Peyer's patch (tissue), 4 donors: ENCODE measurements around the gene FSD2. TPM values are rescaled to one million over a fixed set of nuclear protein-coding genes. Genes with fewer than 3 reads are reported as not detected.
A peak's percentile ranks its signal among the peaks of the same experiment; 100 is the strongest.

ENCODE experiments used
- DNase-seq, 3 donors: peaks; one replicate each; pipeline ENCODE4 v3.0.0-alpha.2; 2017 to 2019
- H3K27ac ChIP-seq, 4 donors: fragments of 200-600 bp; sonication (generic); one replicate each; pipeline ENCODE4 v1.5.1; 2016 to 2019
- H3K27me3 ChIP-seq, 2 donors: fragments of 200-600 bp; sonication (generic); one replicate each; pipeline ENCODE4 v1.5.1; 2019
- H3K36me3 ChIP-seq, 3 donors: fragments of 200-600 bp; sonication (generic); one replicate each; pipeline ENCODE4 v1.5.1; 2016 to 2019
- H3K4me1 ChIP-seq, 4 donors: fragments of 200-600 bp; sonication (generic); one replicate each; pipeline ENCODE4 v1.5.1; 2016 to 2019
- H3K4me3 ChIP-seq, 4 donors: fragments of 200-600 bp; sonication (generic); 1 replicate in 3 of 4; 2 replicates in 1 of 4; pipeline ENCODE4 v1.5.1; 2016 to 2019; ENCODE audit warnings: mild to moderate bottlenecking in 1 of 4
- H3K9me3 ChIP-seq, 4 donors: fragments of 200-600 bp; sonication (generic); one replicate each; pipeline ENCODE4 v1.5.1; 2016 to 2019; ENCODE audit warnings: mild to moderate bottlenecking in 1 of 4
- CTCF ChIP-seq, 6 experiments: fragments of 450-650 bp in 4 of 6; fragments of 200-600 bp in 2 of 6; sonication (generic) in 1 of 6; IDR thresholded peaks; one replicate each; pipeline ENCODE4 v1.5.1; 2017 to 2019; ENCODE audit warnings: antibody characterized with exemption in 6 of 6, mild to moderate bottlenecking in 3 of 6, moderate library complexity in 1 of 6
- POLR2A ChIP-seq, 2 donors: fragments of 450-650 bp; IDR thresholded peaks; one replicate each; pipeline ENCODE4 v1.5.1; 2017; ENCODE audit warnings: antibody characterized with exemption in 2 of 2, mild to moderate bottlenecking in 2 of 2, moderate library complexity in 2 of 2
- total RNA-seq, 4 donors: library from RNA; depleted of rRNA; stranded (reverse); fragments of >200 nt; gene quantifications; one replicate each; pipeline ENCODE4 v1.1.0, GENCODE V29; 2016

The FSD2 gene
- total RNA-seq, 4 donors from 2014 or later, result not detected

- DNase-seq, result no peak
- no peak for TF ChIP-seq POLR2A (IDR thresholded peaks at IDR 0.05)
- TF ChIP-seq CTCF (IDR thresholded peaks at IDR 0.05), result no peak
- no peaks in the 10 kb centered on the region for H3K27me3 ChIP-seq
- H3K9me3 ChIP-seq, result no peaks in the 10 kb centered on the region
- peak overlapping the region; percentile 97 to 99 (median 99) for H3K27ac ChIP-seq
- peaks cover 0 to 15% (median 0%) of the 10 kb centered on the region in 3 donors for H3K36me3 ChIP-seq
- H3K4me1 ChIP-seq, result peaks cover 0 to 21% (median 5%) of the 10 kb centered on the region in 4 donors
- peak overlapping the region; percentile 88 to 95 (median 92) for H3K4me3 ChIP-seq
Observed at GRCh38 chr15:82810890-82811426, 5.1 kb upstream of the FSD2 start.

- Histone ChIP-seq H3K27me3 (no peaks in the 10 kb centered on the region), H3K36me3 (peaks cover 0 to 10% (median 0%) of the 10 kb centered on the region in 3 donors)
- TF ChIP-seq POLR2A (IDR thresholded peaks at IDR 0.05) (peak in 1 of 2 donors; percentile 12), CTCF (IDR thresholded peaks at IDR 0.05) (peak in 1 of 6 experiments; percentile 1)
Observed at GRCh38 chr15:82810061-82810889, 4.4 kb upstream of the FSD2 start.

GRCh38 chr15:82809308-82810060 lies 3.6 kb upstream of the FSD2 start, which contains the start of gene WHAMM:
Gene WHAMM, plus strand, starts transcription at chr15:82809628. Its CDS starts 99 bp downstream, at chr15:82809727.
- DNase-seq, result peak; percentile 98 to 99 (median 99)
- peak within 1 kb of the TSS; percentile 88 to 95 (median 92) for H3K4me3 ChIP-seq
- peak; percentile 94 to 97 for TF ChIP-seq POLR2A (IDR thresholded peaks at IDR 0.05)
- TF ChIP-seq CTCF (IDR thresholded peaks at IDR 0.05), result peak in 1 of 6 experiments; percentile 7
- peaks cover 0 to 21% (median 5%) of the 10 kb centered on the region in 4 donors for H3K4me1 ChIP-seq
- H3K27ac ChIP-seq, result peak within 1 kb of the TSS; percentile 97 to 99 (median 99)
- no peaks in the 10 kb centered on the region for H3K27me3 ChIP-seq
- peaks cover 0 to 9% (median 0%) of the 10 kb centered on the region in 3 donors for H3K36me3 ChIP-seq
- H3K9me3 ChIP-seq, result no peaks in the 10 kb centered on the region

More at GRCh38 chr15:82810061-82810889, 4.4 kb upstream of the FSD2 start:
- Histone ChIP-seq H3K4me3 (peak overlapping the region; percentile 88 to 95 (median 92)), H3K4me1 (peaks cover 0 to 21% (median 5%) of the 10 kb centered on the region in 4 donors), H3K27ac (peak overlapping the region; percentile 97 to 99 (median 99)), H3K9me3 (no peaks in the 10 kb centered on the region)
- DNase-seq, result peak; percentile 30 to 72 (median 61)

GRCh38 chr15:82808634-82809041 lies 2.8 kb upstream of the FSD2 start:
- Histone ChIP-seq H3K36me3 (peaks cover 0 to under 1% (median 0%) of the 10 kb centered on the region in 3 donors), H3K4me3 (peak overlapping the region in 1 of 4 donors; percentile 91), H3K4me1 (peaks cover 0 to 21% (median 5%) of the 10 kb centered on the region in 4 donors), H3K27me3 (no peaks in the 10 kb centered on the region), H3K9me3 (no peaks in the 10 kb centered on the region), H3K27ac (peak overlapping the region; percentile 97 to 99 (median 99))
- no peak for DNase-seq
- TF ChIP-seq POLR2A (IDR thresholded peaks at IDR 0.05) (no peak), CTCF (IDR thresholded peaks at IDR 0.05) (no peak)
